Measurements from ENCODE around the gene ZFTA.
"Not testable (repeated sequence)": the region's sequence is repeated elsewhere in the genome, so short reads cannot be mapped to it uniquely, and the experiment has no call there.

Gene ZFTA

GRCh38 chr11:63771741-63772318 lies 3.3 kb upstream of the ZFTA start:
- not testable (repeated sequence) for H3K9me3 ChIP-seq (ENCODE audit: control insufficient read depth, insufficient read depth, low read depth, low read length); H3K36me3 ChIP-seq (ENCODE audit: control insufficient read depth, insufficient read depth, low read length); H3K4me3 ChIP-seq (ENCODE audit: low read depth, low read length); H3K9ac ChIP-seq (ENCODE audit: low read length); H3K27ac ChIP-seq (ENCODE audit: low read depth, low read length)
- Histone ChIP-seq H3K4me1 (ENCODE audit: control insufficient read depth, insufficient read depth, low read length) (peaks cover 15% of the 10 kb centered on the region), H3K27me3 (ENCODE audit: control insufficient read depth, insufficient read depth, low read length) (peaks cover 23% of the 10 kb centered on the region)

GRCh38 chr11:63770763-63771162 lies 2.2 kb upstream of the ZFTA start:
- H3K27ac ChIP-seq (ENCODE audit: low read depth, low read length): no peak overlapping the region
- H3K4me1 ChIP-seq (ENCODE audit: control insufficient read depth, insufficient read depth, low read length): peaks cover 26% of the 10 kb centered on the region
- no peak overlapping the region for H3K9ac ChIP-seq (ENCODE audit: low read length)
- peaks cover 23% of the 10 kb centered on the region for H3K27me3 ChIP-seq (ENCODE audit: control insufficient read depth, insufficient read depth, low read length)
- no peaks in the 10 kb centered on the region for H3K9me3 ChIP-seq (ENCODE audit: control insufficient read depth, insufficient read depth, low read depth, low read length)
- H3K4me3 ChIP-seq (ENCODE audit: low read depth, low read length): no peak overlapping the region
- peaks cover 2% of the 10 kb centered on the region; the same call in 1 of the 2 replicates for H3K36me3 ChIP-seq (ENCODE audit: control insufficient read depth, insufficient read depth, low read length)

- peaks cover 6% of the 10 kb centered on the region; the same call in 1 of the 2 replicates for H3K36me3 ChIP-seq (ENCODE audit: control insufficient read depth, insufficient read depth, low read length)
- H3K27me3 ChIP-seq (ENCODE audit: control insufficient read depth, insufficient read depth, low read length): peaks cover 23% of the 10 kb centered on the region
- peaks cover 35% of the 10 kb centered on the region for H3K4me1 ChIP-seq (ENCODE audit: control insufficient read depth, insufficient read depth, low read length)
- H3K9ac ChIP-seq (ENCODE audit: low read length): peak overlapping the region; percentile 76
- H3K4me3 ChIP-seq (ENCODE audit: low read depth, low read length): peak overlapping the region; percentile 80
- no peaks in the 10 kb centered on the region for H3K9me3 ChIP-seq (ENCODE audit: control insufficient read depth, insufficient read depth, low read depth, low read length)
- H3K27ac ChIP-seq (ENCODE audit: low read depth, low read length): no peak overlapping the region
These were observed 1.3 kb upstream of the ZFTA start for GRCh38 chr11:63769714-63770455.

GRCh38 chr11:63769042-63769713 lies 603 bp upstream of the ZFTA start:
- Histone ChIP-seq H3K9me3 (ENCODE audit: control insufficient read depth, insufficient read depth, low read depth, low read length) (no peaks in the 10 kb centered on the region), H3K36me3 (ENCODE audit: control insufficient read depth, insufficient read depth, low read length) (peaks cover 6% of the 10 kb centered on the region; the same call in 1 of the 2 replicates), H3K27me3 (ENCODE audit: control insufficient read depth, insufficient read depth, low read length) (peaks cover 23% of the 10 kb centered on the region), H3K4me1 (ENCODE audit: control insufficient read depth, insufficient read depth, low read length) (peaks cover 41% of the 10 kb centered on the region), H3K27ac (ENCODE audit: low read depth, low read length) (no peak overlapping the region), H3K4me3 (ENCODE audit: low read depth, low read length) (peak overlapping the region; percentile 80), H3K9ac (ENCODE audit: low read length) (peak overlapping the region; percentile 76)

GRCh38 chr11:63767565-63768236 lies 874 bp downstream of the ZFTA start:
- Histone ChIP-seq H3K36me3 (ENCODE audit: control insufficient read depth, insufficient read depth, low read length) (peaks cover 6% of the 10 kb centered on the region; the same call in 1 of the 2 replicates), H3K9me3 (ENCODE audit: control insufficient read depth, insufficient read depth, low read depth, low read length) (no peaks in the 10 kb centered on the region), H3K4me3 (ENCODE audit: low read depth, low read length) (peak overlapping the region; percentile 80), H3K27me3 (ENCODE audit: control insufficient read depth, insufficient read depth, low read length) (peaks cover 23% of the 10 kb centered on the region), H3K9ac (ENCODE audit: low read length) (peak overlapping the region; percentile 70), H3K27ac (ENCODE audit: low read depth, low read length) (peak overlapping the region; percentile 86), H3K4me1 (ENCODE audit: control insufficient read depth, insufficient read depth, low read length) (peaks cover 41% of the 10 kb centered on the region)

DNA sequence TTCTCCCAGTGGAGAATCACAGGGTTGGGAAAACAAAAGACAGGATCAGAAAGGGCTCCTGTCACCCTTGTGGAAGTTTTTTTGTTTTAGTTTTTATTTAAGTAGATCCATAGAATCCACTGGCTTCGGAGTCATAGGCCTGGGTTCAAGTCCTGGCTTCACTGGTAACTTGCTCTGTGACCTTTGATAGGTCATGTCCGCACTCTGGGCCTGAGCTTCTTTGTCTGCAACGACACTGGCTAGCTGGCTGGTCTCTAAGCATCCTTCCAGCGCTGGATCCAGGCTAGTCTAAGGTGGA lies 1.4 kb downstream of the ZFTA start:
- Histone ChIP-seq H3K4me3 (ENCODE audit: low read depth, low read length) (peak overlapping the region; percentile 80), H3K27ac (ENCODE audit: low read depth, low read length) (no peak overlapping the region), H3K27me3 (ENCODE audit: control insufficient read depth, insufficient read depth, low read length) (peaks cover 23% of the 10 kb centered on the region), H3K9ac (ENCODE audit: low read length) (peak overlapping the region; percentile 12), H3K9me3 (ENCODE audit: control insufficient read depth, insufficient read depth, low read depth, low read length) (no peaks in the 10 kb centered on the region), H3K4me1 (ENCODE audit: control insufficient read depth, insufficient read depth, low read length) (peaks cover 41% of the 10 kb centered on the region), H3K36me3 (ENCODE audit: control insufficient read depth, insufficient read depth, low read length) (peaks cover 6% of the 10 kb centered on the region; the same call in 1 of the 2 replicates)

DNA sequence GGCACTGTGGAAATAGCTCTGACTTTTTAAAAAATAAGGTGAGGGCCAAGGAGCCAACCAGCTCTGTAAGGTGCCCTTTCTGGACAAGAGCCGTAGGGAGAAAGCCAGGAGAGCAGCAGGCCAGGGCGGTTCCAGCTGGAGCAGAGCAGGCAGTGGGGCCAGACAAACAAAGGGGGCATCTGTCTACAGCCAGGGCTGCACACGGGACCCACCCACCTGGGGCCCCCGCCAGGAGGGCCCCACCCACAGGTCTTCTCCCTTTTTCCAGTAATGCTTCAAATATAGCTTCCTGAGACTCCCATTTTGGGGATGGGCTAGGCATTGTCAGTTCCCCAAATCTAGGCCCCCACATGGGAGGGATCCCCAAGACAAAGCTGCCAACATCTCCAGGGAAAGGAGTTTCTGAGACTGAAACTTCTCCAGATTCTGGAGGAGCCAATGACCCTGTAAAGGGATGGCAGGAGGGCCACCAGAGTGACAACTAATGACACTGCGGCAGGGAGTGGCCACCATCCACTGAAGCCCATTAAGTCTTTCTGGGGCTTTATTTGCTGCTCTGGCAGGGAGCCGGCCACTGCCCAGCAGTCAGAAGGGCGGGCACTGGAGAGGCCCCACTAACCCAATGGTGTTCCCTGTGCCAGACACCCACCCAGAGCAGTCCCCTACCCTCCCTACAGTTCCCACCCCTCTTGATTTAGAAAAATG lies 1.9 kb downstream of the ZFTA start:
- Histone ChIP-seq H3K36me3 (ENCODE audit: control insufficient read depth, insufficient read depth, low read length) (peaks cover 6% of the 10 kb centered on the region; the same call in 1 of the 2 replicates), H3K27ac (ENCODE audit: low read depth, low read length) (no peak overlapping the region), H3K9ac (ENCODE audit: low read length) (peak overlapping the region; percentile 12), H3K9me3 (ENCODE audit: control insufficient read depth, insufficient read depth, low read depth, low read length) (no peaks in the 10 kb centered on the region), H3K4me1 (ENCODE audit: control insufficient read depth, insufficient read depth, low read length) (peaks cover 41% of the 10 kb centered on the region), H3K27me3 (ENCODE audit: control insufficient read depth, insufficient read depth, low read length) (peaks cover 22% of the 10 kb centered on the region), H3K4me3 (ENCODE audit: low read depth, low read length) (peak overlapping the region; percentile 80; the same call in 1 of the 2 replicates)

DNA sequence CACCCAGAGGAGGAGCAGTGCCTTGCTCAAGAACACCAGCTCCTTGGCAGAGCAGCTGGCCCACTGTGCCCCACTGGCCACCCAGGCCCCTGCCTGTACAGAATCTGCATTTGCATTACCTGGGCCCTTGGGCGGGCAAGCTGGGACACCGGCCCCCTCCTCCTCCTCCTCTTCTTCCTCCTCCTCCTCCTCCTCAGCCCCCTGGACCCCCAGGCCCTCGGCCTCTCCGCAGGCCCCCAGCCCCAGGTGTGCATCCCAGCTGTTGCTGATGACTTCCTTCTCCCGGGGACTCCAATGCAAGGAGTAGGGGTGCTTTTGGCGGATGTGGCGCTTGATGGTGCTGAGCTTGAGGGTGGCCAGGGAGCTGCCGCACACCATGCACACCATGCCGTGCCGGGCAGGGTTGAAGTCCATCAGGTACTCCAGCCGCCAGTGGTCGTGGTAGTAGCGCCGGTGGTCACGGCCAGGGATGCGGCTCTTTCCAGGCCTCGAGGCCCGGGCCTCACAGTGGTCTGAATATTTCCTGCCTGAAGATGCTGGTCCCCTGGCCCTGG lies 2.8 kb downstream of the ZFTA start:
- Histone ChIP-seq H3K9me3 (ENCODE audit: control insufficient read depth, insufficient read depth, low read depth, low read length) (no peaks in the 10 kb centered on the region), H3K9ac (ENCODE audit: low read length) (no peak overlapping the region), H3K36me3 (ENCODE audit: control insufficient read depth, insufficient read depth, low read length) (peaks cover 6% of the 10 kb centered on the region; the same call in 1 of the 2 replicates), H3K4me1 (ENCODE audit: control insufficient read depth, insufficient read depth, low read length) (peaks cover 48% of the 10 kb centered on the region), H3K27me3 (ENCODE audit: control insufficient read depth, insufficient read depth, low read length) (peaks cover 15% of the 10 kb centered on the region), H3K4me3 (ENCODE audit: low read depth, low read length) (no peak overlapping the region), H3K27ac (ENCODE audit: low read depth, low read length) (no peak overlapping the region)

- H3K36me3 ChIP-seq (ENCODE audit: control insufficient read depth, insufficient read depth, low read length): peaks cover 9% of the 10 kb centered on the region; the same call in 1 of the 2 replicates
- H3K9me3 ChIP-seq (ENCODE audit: control insufficient read depth, insufficient read depth, low read depth, low read length): no peaks in the 10 kb centered on the region
- peak overlapping the region; percentile 69 for H3K27ac ChIP-seq (ENCODE audit: low read depth, low read length)
- peak overlapping the region; percentile 26 for H3K9ac ChIP-seq (ENCODE audit: low read length)
- peaks cover 7% of the 10 kb centered on the region for H3K27me3 ChIP-seq (ENCODE audit: control insufficient read depth, insufficient read depth, low read length)
- H3K4me3 ChIP-seq (ENCODE audit: low read depth, low read length): peak overlapping the region; percentile 69
- H3K4me1 ChIP-seq (ENCODE audit: control insufficient read depth, insufficient read depth, low read length): peaks cover 50% of the 10 kb centered on the region
These were observed 3.6 kb downstream of the ZFTA start for GRCh38 chr11:63764679-63765647.

Data from HUES6 (cell line).